DOHH2 (cell line): ENCODE results near the gene PAPLN.

Experiments used
- EZH2phosphoT487 ChIP-seq: fragments of 200-600 bp; sonication (generic); IDR thresholded peaks from 2 replicates; pipeline ENCODE4 v1.6.1; 2017; ENCODE audit warnings: borderline replicate concordance, mild to moderate bottlenecking, antibody characterized with exemption, low read length, moderate library complexity, mixed read lengths
- TF ChIP-seq, protein P1 (sequence below): fragments of 200-600 bp; sonication (generic); IDR thresholded peaks from one replicate; pipeline ENCODE4 v1.5.1; 2014; ENCODE audit warnings: antibody characterized with exemption, mild to moderate bottlenecking, low read depth, low read length; ENCODE audit not compliant: poor library complexity, severe bottlenecking

DNA sequence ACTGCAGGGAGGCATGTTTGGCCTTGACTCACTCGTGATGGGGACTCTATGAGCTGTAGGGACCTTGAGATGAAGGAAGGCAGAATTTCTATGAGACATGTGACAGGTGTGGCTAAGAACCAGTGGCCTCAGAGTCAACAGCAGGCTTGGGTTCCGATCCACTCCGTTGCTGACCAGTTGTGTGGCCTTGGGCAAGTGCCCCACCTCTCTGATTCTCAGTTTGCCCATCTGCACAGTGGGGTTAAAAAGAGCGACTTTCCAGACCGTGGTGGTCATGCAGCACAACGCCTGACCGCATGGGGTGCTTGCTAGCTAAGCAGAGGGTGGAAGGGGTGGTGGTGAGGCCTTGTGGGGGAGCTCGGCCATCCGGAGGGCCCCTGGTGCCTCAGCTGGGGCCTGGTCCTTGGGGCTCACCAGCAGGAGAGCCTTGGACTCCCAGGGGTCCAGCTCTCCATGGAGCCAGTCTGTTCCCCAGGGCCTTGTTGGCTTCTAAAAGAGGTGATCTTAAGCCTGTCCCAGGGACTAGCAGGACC lies 18.5 kb downstream of the PAPLN start:
- TF ChIP-seq, protein P1, sequence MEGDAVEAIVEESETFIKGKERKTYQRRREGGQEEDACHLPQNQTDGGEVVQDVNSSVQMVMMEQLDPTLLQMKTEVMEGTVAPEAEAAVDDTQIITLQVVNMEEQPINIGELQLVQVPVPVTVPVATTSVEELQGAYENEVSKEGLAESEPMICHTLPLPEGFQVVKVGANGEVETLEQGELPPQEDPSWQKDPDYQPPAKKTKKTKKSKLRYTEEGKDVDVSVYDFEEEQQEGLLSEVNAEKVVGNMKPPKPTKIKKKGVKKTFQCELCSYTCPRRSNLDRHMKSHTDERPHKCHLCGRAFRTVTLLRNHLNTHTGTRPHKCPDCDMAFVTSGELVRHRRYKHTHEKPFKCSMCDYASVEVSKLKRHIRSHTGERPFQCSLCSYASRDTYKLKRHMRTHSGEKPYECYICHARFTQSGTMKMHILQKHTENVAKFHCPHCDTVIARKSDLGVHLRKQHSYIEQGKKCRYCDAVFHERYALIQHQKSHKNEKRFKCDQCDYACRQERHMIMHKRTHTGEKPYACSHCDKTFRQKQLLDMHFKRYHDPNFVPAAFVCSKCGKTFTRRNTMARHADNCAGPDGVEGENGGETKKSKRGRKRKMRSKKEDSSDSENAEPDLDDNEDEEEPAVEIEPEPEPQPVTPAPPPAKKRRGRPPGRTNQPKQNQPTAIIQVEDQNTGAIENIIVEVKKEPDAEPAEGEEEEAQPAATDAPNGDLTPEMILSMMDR = no peak
- TF ChIP-seq EZH2phosphoT487 = no peak
